ENCODE data around the gene CACTIN. TPM values are rescaled to one million over a fixed set of nuclear protein-coding genes. Genes with fewer than 3 reads are reported as not detected.

The CACTIN gene
- total and polyA plus RNA-seq, 4 donors: 16.7 to 23.4 (median 18.7) TPM

- TF ChIP-seq CTCF (IDR thresholded peaks at IDR 0.05; ENCODE audit: control extremely low read depth, extremely low read depth): no peak
- DNase-seq: no peak
- no peaks in the 10 kb centered on the region for H3K27me3 ChIP-seq (ENCODE audit: control insufficient read depth in 3 of 3, insufficient read depth in 3 of 3, low read length in 2 of 3)
- no peak for ATAC-seq (ENCODE audit: insufficient read depth, low FRiP score)
- peaks cover 0 to 2% (median under 1%) of the 10 kb centered on the region in 4 donors for H3K36me3 ChIP-seq (ENCODE audit: control insufficient read depth in 4 of 4, insufficient read depth in 4 of 4, low read length in 4 of 4)
- no peaks in the 10 kb centered on the region for H3K9me3 ChIP-seq (ENCODE audit: control insufficient read depth in 4 of 4, insufficient read depth in 3 of 4, low read length in 3 of 4)
- WGBS, 2 donors: 89 to 90% methylated on average over 12 to 13 of the region's 13 CpGs
- peaks cover 0 to 28% (median 14%) of the 10 kb centered on the region in 5 donors for H3K4me1 ChIP-seq (ENCODE audit: control insufficient read depth in 5 of 5, insufficient read depth in 5 of 5, low read length in 5 of 5)
- no peak overlapping the region for H3K27ac ChIP-seq (ENCODE audit: low read depth in 1 of 2, low read length in 1 of 2)
- H3K4me3 ChIP-seq: no peak overlapping the region
- H3K9ac ChIP-seq (ENCODE audit: insufficient read depth in 1 of 2, low read length in 2 of 2): no peak overlapping the region
Measured at GRCh38 chr19:3672993-3673392, 46.4 kb upstream of the CACTIN start.

GRCh38 chr19:3672575-3672948 is 46.0 kb upstream of the CACTIN start:
- Histone ChIP-seq H3K27ac (ENCODE audit: low read depth in 1 of 2, low read length in 1 of 2) (peak overlapping the region; percentile 82 to 90), H3K36me3 (ENCODE audit: control insufficient read depth in 4 of 4, insufficient read depth in 4 of 4, low read length in 4 of 4) (peaks cover 0 to 2% (median under 1%) of the 10 kb centered on the region in 4 donors), H3K4me1 (ENCODE audit: control insufficient read depth in 5 of 5, insufficient read depth in 5 of 5, low read length in 5 of 5) (peaks cover 0 to 28% (median 14%) of the 10 kb centered on the region in 5 donors), H3K4me3 (no peak overlapping the region), H3K9me3 (ENCODE audit: control insufficient read depth in 4 of 4, insufficient read depth in 3 of 4, low read length in 3 of 4) (no peaks in the 10 kb centered on the region), H3K9ac (ENCODE audit: insufficient read depth in 1 of 2, low read length in 2 of 2) (no peak overlapping the region), H3K27me3 (ENCODE audit: control insufficient read depth in 3 of 3, insufficient read depth in 3 of 3, low read length in 2 of 3) (no peaks in the 10 kb centered on the region)
- no peak for DNase-seq
- 88 to 91% methylated on average over 8 of the region's 8 CpGs for WGBS, 2 donors
- ATAC-seq (ENCODE audit: insufficient read depth, low FRiP score): no peak
- no peak for TF ChIP-seq CTCF (IDR thresholded peaks at IDR 0.05; ENCODE audit: control extremely low read depth, extremely low read depth)

- ATAC-seq (ENCODE audit: insufficient read depth, low FRiP score) (no peak), DNase-seq (peak in 2 of 3 donors; percentile 23 to 57)
- Histone ChIP-seq H3K4me3 (no peak overlapping the region), H3K27ac (ENCODE audit: low read depth in 1 of 2, low read length in 1 of 2) (peak overlapping the region; percentile 82 to 90), H3K36me3 (ENCODE audit: control insufficient read depth in 4 of 4, insufficient read depth in 4 of 4, low read length in 4 of 4) (peaks cover 0 to 3% (median under 1%) of the 10 kb centered on the region in 4 donors), H3K4me1 (ENCODE audit: control insufficient read depth in 5 of 5, insufficient read depth in 5 of 5, low read length in 5 of 5) (peaks cover 0 to 28% (median 14%) of the 10 kb centered on the region in 5 donors), H3K9ac (ENCODE audit: insufficient read depth in 1 of 2, low read length in 2 of 2) (no peak overlapping the region), H3K9me3 (ENCODE audit: control insufficient read depth in 4 of 4, insufficient read depth in 3 of 4, low read length in 3 of 4) (no peaks in the 10 kb centered on the region), H3K27me3 (ENCODE audit: control insufficient read depth in 3 of 3, insufficient read depth in 3 of 3, low read length in 2 of 3) (no peaks in the 10 kb centered on the region)
- no peak for TF ChIP-seq CTCF (IDR thresholded peaks at IDR 0.05; ENCODE audit: control extremely low read depth, extremely low read depth)
- WGBS, 2 donors: 24 to 35% methylated on average over 40 of the region's 40 CpGs
Measured at GRCh38 chr19:3671680-3672574, 45.3 kb upstream of the CACTIN start.
